ENCODE results near the gene RBM20. TPM values are rescaled to one million over a fixed set of nuclear protein-coding genes. Genes with fewer than 3 reads are reported as not detected.

The RBM20 gene
- total RNA-seq, 1 experiment from 2014 or later, result 0.17 TPM

- H3K9me3 Mint-ChIP-seq, result no peaks in the 10 kb centered on the region
- H2BK5ac ChIP-seq (ENCODE audit: insufficient read length, low read length), result no peak overlapping the region
- H2AFZ ChIP-seq (ENCODE audit: low read length), result no peak overlapping the region
- H3K14ac ChIP-seq (ENCODE audit: insufficient read depth, low read length), result no peak overlapping the region
- no peaks in the 10 kb centered on the region for H4K20me1 ChIP-seq (ENCODE audit: control insufficient read depth, insufficient read depth, insufficient read length)
- H2BK12ac ChIP-seq (ENCODE audit: insufficient read length, low read depth, low read length), result no peak overlapping the region
- H3K27me3 ChIP-seq (ENCODE audit: insufficient read depth, low read length), result no peaks in the 10 kb centered on the region
- H3K56ac ChIP-seq (ENCODE audit: insufficient read length, low read depth, low read length), result no peak overlapping the region
- H4K91ac ChIP-seq (ENCODE audit: insufficient read length, low read depth, low read length), result no peak overlapping the region
- H3K27me3 Mint-ChIP-seq (ENCODE audit: low read depth), result no peaks in the 10 kb centered on the region
- no peak overlapping the region for H3K27ac Mint-ChIP-seq
- DNase-seq, result no peak
- H3T11ph ChIP-seq (ENCODE audit: low read length), result no peak overlapping the region
- H2AK5ac ChIP-seq (ENCODE audit: insufficient read length, low read length), result no peak overlapping the region
- H3K4me2 ChIP-seq (ENCODE audit: insufficient read depth, insufficient read length, low read length), result no peak overlapping the region
- H2BK15ac ChIP-seq (ENCODE audit: low read depth, low read length), result no peak overlapping the region
- no peak overlapping the region for H3K27ac ChIP-seq (ENCODE audit: insufficient read length, low read depth, low read length)
- no peaks in the 10 kb centered on the region for H3K79me1 ChIP-seq (ENCODE audit: insufficient read depth, low read depth, low read length, poor library complexity, severe bottlenecking)
- H4K8ac ChIP-seq (replicated peaks; ENCODE audit: insufficient read length, low read depth, low read length), result no peak overlapping the region
- H3K4me1 ChIP-seq (ENCODE audit: insufficient read depth, low read length), result no peaks in the 10 kb centered on the region
- H3K4ac ChIP-seq (ENCODE audit: low read depth, low read length), result no peak overlapping the region
- H2BK20ac ChIP-seq (ENCODE audit: low read depth, low read length, poor library complexity, severe bottlenecking), result no peak overlapping the region
- no peaks in the 10 kb centered on the region for H3K9me3 ChIP-seq (ENCODE audit: control insufficient read depth, low read depth, low read length)
- WGBS (ENCODE audit: extremely low coverage, insufficient read length, low lambda C conversion rate), result no CpG with 5 or more reads among the region's 2 CpGs
- no peaks in the 10 kb centered on the region for H3K79me2 ChIP-seq (ENCODE audit: insufficient read depth, low read length)
- no peak overlapping the region for H3K18ac ChIP-seq (ENCODE audit: insufficient read length, low read depth, low read length)
- H3K9ac ChIP-seq (ENCODE audit: extremely low read depth, insufficient read length, low read length), result no peak overlapping the region
- H2BK120ac ChIP-seq (ENCODE audit: low read depth, low read length, poor library complexity, severe bottlenecking), result no peak overlapping the region
- H3K23me2 ChIP-seq (ENCODE audit: insufficient read length, low read depth, low read length, poor library complexity, severe bottlenecking), result no peaks in the 10 kb centered on the region
- no peak overlapping the region for H3K23ac ChIP-seq (ENCODE audit: insufficient read length, low read depth, low read length)
- TF ChIP-seq, protein P1, sequence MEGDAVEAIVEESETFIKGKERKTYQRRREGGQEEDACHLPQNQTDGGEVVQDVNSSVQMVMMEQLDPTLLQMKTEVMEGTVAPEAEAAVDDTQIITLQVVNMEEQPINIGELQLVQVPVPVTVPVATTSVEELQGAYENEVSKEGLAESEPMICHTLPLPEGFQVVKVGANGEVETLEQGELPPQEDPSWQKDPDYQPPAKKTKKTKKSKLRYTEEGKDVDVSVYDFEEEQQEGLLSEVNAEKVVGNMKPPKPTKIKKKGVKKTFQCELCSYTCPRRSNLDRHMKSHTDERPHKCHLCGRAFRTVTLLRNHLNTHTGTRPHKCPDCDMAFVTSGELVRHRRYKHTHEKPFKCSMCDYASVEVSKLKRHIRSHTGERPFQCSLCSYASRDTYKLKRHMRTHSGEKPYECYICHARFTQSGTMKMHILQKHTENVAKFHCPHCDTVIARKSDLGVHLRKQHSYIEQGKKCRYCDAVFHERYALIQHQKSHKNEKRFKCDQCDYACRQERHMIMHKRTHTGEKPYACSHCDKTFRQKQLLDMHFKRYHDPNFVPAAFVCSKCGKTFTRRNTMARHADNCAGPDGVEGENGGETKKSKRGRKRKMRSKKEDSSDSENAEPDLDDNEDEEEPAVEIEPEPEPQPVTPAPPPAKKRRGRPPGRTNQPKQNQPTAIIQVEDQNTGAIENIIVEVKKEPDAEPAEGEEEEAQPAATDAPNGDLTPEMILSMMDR (conservative IDR thresholded peaks at IDR 0.05), result no peak
- H3K4me1 Mint-ChIP-seq, result peaks cover 2 to 12% of the 10 kb centered on the region in 2 experiments
- H3K4me3 Mint-ChIP-seq, result no peak overlapping the region; a peak in 1 of 5 replicates
- no peak overlapping the region for H4K5ac ChIP-seq (ENCODE audit: insufficient read length, low read depth, low read length)
- no peaks in the 10 kb centered on the region for H3K36me3 Mint-ChIP-seq (ENCODE audit: insufficient read depth in 1 of 3, low read depth in 3 of 3)
These were observed 184.4 kb downstream of the RBM20 start for GRCh38 chr10:110828525-110828924.
